GM12878 (cell line): ENCODE data around the gene SMARCB1. TPM values are rescaled to one million over a fixed set of nuclear protein-coding genes. Genes with fewer than 3 reads are reported as not detected.

ENCODE experiments used
- ATAC-seq: fragments of 200-7000 bp; cut with Tn5 transposase; 3 replicates; pipeline ENCODE4 v1.9.1; 2020; ENCODE audit warnings: mild to moderate bottlenecking, moderate library complexity
- BruUV-seq: library from RNA; stranded (reverse); fragments of 400-500 nt; replicated peaks from 2 replicates; lab custom pipeline; 2021; lab: Mats Ljungman, UMichigan
- CTCF ChIA-PET: fragments of 300-600 bp; sonication (Branson Sonifier 250); formaldehyde crosslinking; extraction: SDS; loops from one replicate; lab custom pipeline; 2021; ENCODE audit warnings: inconsistent platforms; lab: Yijun Ruan, JAX
- POLR2A ChIA-PET: fragments of 350-600 bp; formaldehyde crosslinking; extraction: SDS; loops from one replicate; lab custom pipeline; 2021; ENCODE audit warnings: inconsistent platforms; lab: Charles Lee
- RAD21 ChIA-PET: fragments of 300-600 bp; sonication (Branson Sonifier 250); formaldehyde crosslinking; loops from one replicate; lab custom pipeline; 2023; ENCODE audit warnings: antibody characterized with exemption; ENCODE audit not compliant: unreplicated experiment; lab: Charles Lee
- SMC1A ChIA-PET: fragments of 300-600 bp; sonication (Branson Sonifier 250); formaldehyde crosslinking; loops from one replicate; lab custom pipeline; 2023; ENCODE audit not compliant: unreplicated experiment, uncharacterized antibody; lab: Charles Lee
- DNase-seq: peaks from one replicate; pipeline ENCODE4 v3.0.0-alpha.2; 2011; ENCODE audit warnings: low read depth, low spot score
- FAIRE-seq: peaks from 3 replicates; lab custom pipeline; 2011; peaks lifted over from hg19 to GRCh38; lab: Jason Lieb, UNC
- H2AFZ ChIP-seq: 2 replicates; pipeline ENCODE4 v1.6.0; 2011; ENCODE audit warnings: low read depth, low read length, control low read depth; ENCODE audit not compliant: control insufficient read depth
- H3K27ac ChIP-seq: 2 replicates; pipeline ENCODE4 v1.5.1; 2011; ENCODE audit warnings: control low read depth; ENCODE audit not compliant: control insufficient read depth, insufficient read depth
- H3K27me3 ChIP-seq, 2 experiments: replicated peaks in 1 of 2; 2 replicates each; pipeline versions ENCODE4 v1.6.0 to v1.6.1; 2011; ENCODE audit warnings: low read length in 1 of 2; ENCODE audit not compliant: control insufficient read depth in 2 of 2, insufficient read depth in 2 of 2
- H3K36me3 ChIP-seq, 2 experiments: 2 replicates each; pipeline ENCODE4 v1.5.1; 2011; ENCODE audit warnings: low read length in 1 of 2; ENCODE audit not compliant: control insufficient read depth in 2 of 2, insufficient read depth in 2 of 2
- H3K4me1 ChIP-seq: 2 replicates; pipeline ENCODE4 v1.6.1; 2011; ENCODE audit warnings: mild to moderate bottlenecking, low read length, moderate library complexity, mixed read lengths; ENCODE audit not compliant: control insufficient read depth, insufficient read depth
- H3K4me2 ChIP-seq: 2 replicates; pipeline ENCODE4 v1.6.0; 2011; ENCODE audit warnings: control low read depth; ENCODE audit not compliant: control insufficient read depth, insufficient read depth
- H3K4me3 ChIP-seq: fragments of 200-600 bp; sonication (generic); 2 replicates; pipeline ENCODE4 v1.5.1; 2016
- H3K79me2 ChIP-seq: 2 replicates; pipeline ENCODE4 v1.6.0; 2011; ENCODE audit warnings: low read length; ENCODE audit not compliant: control insufficient read depth, insufficient read depth
- H3K9ac ChIP-seq: 2 replicates; pipeline ENCODE4 v1.8.0; 2011; ENCODE audit warnings: low read length, control low read depth, mixed read lengths; ENCODE audit not compliant: control insufficient read depth, insufficient read depth
- H3K9me3 ChIP-seq: replicated peaks from 3 replicates; pipeline ENCODE4 v1.5.1; 2011; ENCODE audit warnings: mild to moderate bottlenecking, low read length; ENCODE audit not compliant: control insufficient read depth, insufficient read depth
- H4K20me1 ChIP-seq: 2 replicates; pipeline ENCODE4 v1.6.0; 2011; ENCODE audit not compliant: control insufficient read depth, insufficient read depth
- CHD1 ChIP-seq: IDR thresholded peaks from 2 replicates; pipeline ENCODE4 v1.6.1; 2012; ENCODE audit warnings: low read depth, low read length, improper control_type of control experiment
- CREB1 ChIP-seq: IDR thresholded peaks from 2 replicates; pipeline ENCODE4 v1.6.1; 2012; ENCODE audit warnings: low read depth, mild to moderate bottlenecking, inconsistent platforms
- EP300 ChIP-seq, 2 experiments: fragments of 150-350 bp in 1 of 2; IDR thresholded peaks; 2 replicates each; pipeline ENCODE4 v1.6.1; 2011 to 2012; ENCODE audit warnings: low read depth in 2 of 2, low read length in 2 of 2, borderline replicate concordance in 1 of 2, improper control_type of control experiment in 1 of 2, inconsistent platforms in 1 of 2; ENCODE audit not compliant: control insufficient read depth in 1 of 2
- LARP7 ChIP-seq: fragments of 450-650 bp; IDR thresholded peaks from 2 replicates; pipeline ENCODE4 v1.6.1; 2017; ENCODE audit warnings: mild to moderate bottlenecking
- MEF2B ChIP-seq: fragments of 450-650 bp; IDR thresholded peaks from 2 replicates; pipeline ENCODE4 v1.6.1; 2018; ENCODE audit warnings: mild to moderate bottlenecking, moderate library complexity; ENCODE audit not compliant: partially characterized antibody, poor library complexity, severe bottlenecking
- PAX5 ChIP-seq: IDR thresholded peaks from 2 replicates; pipeline ENCODE4 v1.6.1; 2011; ENCODE audit warnings: low read depth, low read length, borderline replicate concordance
- STAT1 ChIP-seq: fragments of 450-650 bp; conservative IDR thresholded peaks from 2 replicates; pipeline ENCODE4 v1.6.1; 2014; ENCODE audit warnings: antibody characterized with exemption, mild to moderate bottlenecking
- STAT3 ChIP-seq: IDR thresholded peaks from 2 replicates; pipeline ENCODE4 v1.6.1; 2011; ENCODE audit warnings: low read depth, low read length, improper control_type of control experiment
- SUPT20H ChIP-seq: IDR thresholded peaks from 2 replicates; pipeline ENCODE4 v1.6.1; 2011; ENCODE audit warnings: low read depth, mild to moderate bottlenecking, low read length, moderate library complexity, borderline replicate concordance; ENCODE audit not compliant: control insufficient read depth
- TCF7 ChIP-seq: IDR thresholded peaks from 2 replicates; pipeline ENCODE4 v1.6.1; 2014; ENCODE audit warnings: antibody characterized with exemption, borderline replicate concordance
- YY1 ChIP-seq: IDR thresholded peaks from 2 replicates; pipeline ENCODE4 v1.6.1; 2011; ENCODE audit warnings: low read depth, mild to moderate bottlenecking, low read length
- WGBS: methylation state at CpG from one replicate; pipeline ENCODE4 v1.1.6; 2016; ENCODE audit warnings: low lambda C conversion rate; ENCODE audit not compliant: insufficient replicate concordance, insufficient coverage; ENCODE audit errors: missing lambda C conversion rate; 5-methylcytosine and 5-hydroxymethylcytosine counted together
- in situ Hi-C: fragments of 300-500 bp; cut with MboI; formaldehyde crosslinking; loops from 9 replicates; pipeline ENCODE4 v1.14.3; 2018; ENCODE audit warnings: mixed read lengths
- intact Hi-C: fragments of 100-400 bp; cut with micrococcal nuclease; formaldehyde crosslinking; loops from one replicate; pipeline ENCODE4 v1.14.2; 2022; ENCODE audit not compliant: unreplicated experiment
- polyA plus RNA-seq, 11 experiments: library from polyadenylated mRNA; depleted of rRNA in 4 of 11; unstranded in 6 of 11; stranded (reverse) in 5 of 11; fragments of >200 nt; fragmentation: Nextera tagmentation in 4 of 11; fragmentation: Illumina TruSeq in 1 of 11; extraction: Ambion mirVana in 4 of 11; extraction: Trizol in 1 of 11; gene quantifications; 1 replicate in 1 of 11; 2 replicates in 10 of 11; pipeline versions ENCODE4 v1.2.1 to v1.2.3, GENCODE V29; 2011 to 2016; ENCODE audit warnings: inconsistent platforms in 2 of 11, missing spikeins in 2 of 11, low read depth in 1 of 11
- total RNA-seq, 4 experiments: library from RNA; depleted of rRNA in 3 of 4; stranded (reverse); fragments of >200 nt in 3 of 4; fragmentation: Illumina TruSeq in 1 of 4; extraction: Trizol in 1 of 4; gene quantifications; 2 replicates each; pipeline versions ENCODE4 v1.2.1 to v1.2.3, GENCODE V29; 2013 to 2021
- TF ChIP-seq, protein P1 (sequence below): IDR thresholded peaks from 2 replicates; pipeline ENCODE4 v1.6.1; 2012; ENCODE audit warnings: low read depth, low read length, improper control_type of control experiment
- TF ChIP-seq, protein P2 (sequence below): IDR thresholded peaks from 2 replicates; pipeline ENCODE4 v1.6.1; 2012; ENCODE audit warnings: low read length, inconsistent platforms

Gene SMARCB1
- total and polyA plus RNA-seq, 10 of the 15 experiments (the other 5 are each of a cell fraction or from before 2014, with no cell fraction given), result 9.1 to 215 (median 183) TPM

DNA sequence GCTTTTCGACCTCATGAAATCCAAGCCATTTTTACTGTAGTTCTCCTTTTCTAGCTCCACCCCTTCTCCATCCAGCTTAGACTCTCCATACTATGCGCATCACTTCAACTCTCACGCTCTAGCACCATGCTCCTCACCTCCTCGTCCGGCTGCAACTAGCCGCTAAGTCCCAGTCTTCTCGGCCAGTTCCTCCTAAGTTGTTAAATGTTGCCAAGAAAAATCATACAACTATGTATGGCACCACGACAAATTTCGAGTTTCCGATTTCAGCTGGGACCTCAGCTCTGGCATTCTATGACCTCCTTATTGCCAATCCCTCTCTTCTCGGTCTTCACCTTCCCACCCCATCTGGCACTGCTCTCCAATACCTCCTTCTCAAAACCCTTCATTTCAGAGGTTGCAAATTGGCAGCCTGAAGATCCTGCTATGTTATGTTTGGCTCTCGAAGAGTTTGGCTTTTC is 36.9 kb upstream of the SMARCB1 start:
- H3K79me2 ChIP-seq, result no peaks in the 10 kb centered on the region
- TSS peak; percentile 83 for BruUV-seq
- no peaks in the 10 kb centered on the region for H3K27me3 ChIP-seq
- H3K36me3 ChIP-seq, result no peaks in the 10 kb centered on the region
- no peak overlapping the region for H2AFZ ChIP-seq
- RAD21 ChIA-PET, result no interaction called here
- H3K4me1 ChIP-seq, result peaks cover 30% of the 10 kb centered on the region
- 89% methylated on average over 12 of the region's 12 CpGs for WGBS
- H3K9ac ChIP-seq, result no peak overlapping the region
- intact Hi-C loops, result loop anchor here (2.0 kb wide), 1 partner anchor 17 kb away; the partner anchor contains the start of gene CHCHD10
- no peak for TF ChIP-seq EP300 (IDR thresholded peaks at IDR 0.05; ENCODE audit: borderline replicate concordance in 1 of 2, control insufficient read depth in 1 of 2, low read depth in 2 of 2, low read length in 2 of 2)
- no peak for TF ChIP-seq LARP7
- no peak for TF ChIP-seq MEF2B
- no peak for TF ChIP-seq YY1
- no peak for TF ChIP-seq SUPT20H
- no peak for TF ChIP-seq TCF7
- TF ChIP-seq, protein P1, sequence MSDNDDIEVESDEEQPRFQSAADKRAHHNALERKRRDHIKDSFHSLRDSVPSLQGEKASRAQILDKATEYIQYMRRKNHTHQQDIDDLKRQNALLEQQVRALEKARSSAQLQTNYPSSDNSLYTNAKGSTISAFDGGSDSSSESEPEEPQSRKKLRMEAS, result no peak
- TF ChIP-seq, protein P2, sequence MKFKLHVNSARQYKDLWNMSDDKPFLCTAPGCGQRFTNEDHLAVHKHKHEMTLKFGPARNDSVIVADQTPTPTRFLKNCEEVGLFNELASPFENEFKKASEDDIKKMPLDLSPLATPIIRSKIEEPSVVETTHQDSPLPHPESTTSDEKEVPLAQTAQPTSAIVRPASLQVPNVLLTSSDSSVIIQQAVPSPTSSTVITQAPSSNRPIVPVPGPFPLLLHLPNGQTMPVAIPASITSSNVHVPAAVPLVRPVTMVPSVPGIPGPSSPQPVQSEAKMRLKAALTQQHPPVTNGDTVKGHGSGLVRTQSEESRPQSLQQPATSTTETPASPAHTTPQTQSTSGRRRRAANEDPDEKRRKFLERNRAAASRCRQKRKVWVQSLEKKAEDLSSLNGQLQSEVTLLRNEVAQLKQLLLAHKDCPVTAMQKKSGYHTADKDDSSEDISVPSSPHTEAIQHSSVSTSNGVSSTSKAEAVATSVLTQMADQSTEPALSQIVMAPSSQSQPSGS, result no peak
- no peak for TF ChIP-seq CHD1
- no peak for TF ChIP-seq STAT1
- no peak for TF ChIP-seq STAT3
- TF ChIP-seq CREB1, result no peak
- TF ChIP-seq PAX5, result no peak
- TF ChIP-seq, all 136 proteins: peak for 0
- ATAC-seq, result no peak
- ChIA-PET POLR2A (interaction anchor here (0.6 to 1.6 kb wide), 4 partner anchors 31 to 171 kb away, joined by 3 to 12 read pairs (median 3); no protein-coding TSS in a partner anchor), SMC1A (interaction anchor here (0.7 to 1.3 kb wide), 3 partner anchors 100 to 131 kb away, joined by 3 read pairs; partner anchors contain the start of gene SLC2A11), CTCF (interaction anchor here (1.0 to 1.1 kb wide), 2 partner anchors 12 to 33 kb away, joined by 3 read pairs; no protein-coding TSS in a partner anchor)
- no peak for FAIRE-seq
- Histone ChIP-seq H3K9me3 (no peaks in the 10 kb centered on the region), H3K27ac (no peak overlapping the region), H3K4me3 (peak overlapping the region; percentile 81; the same call in 1 of the 2 replicates), H4K20me1 (no peaks in the 10 kb centered on the region), H3K4me2 (peak overlapping the region; percentile 73; the same call in 1 of the 2 replicates)
- in situ Hi-C loops, result no loop called here
- DNase-seq, result no peak
